ENCODE measurements around the gene SLC19A1. TPM values are rescaled to one million over a fixed set of nuclear protein-coding genes. Genes with fewer than 3 reads are reported as not detected.

SLC19A1 gene
- polyA plus RNA-seq, 1 of the 3 experiments (the other 2 are of a cell fraction) = 15.0 TPM

DNA sequence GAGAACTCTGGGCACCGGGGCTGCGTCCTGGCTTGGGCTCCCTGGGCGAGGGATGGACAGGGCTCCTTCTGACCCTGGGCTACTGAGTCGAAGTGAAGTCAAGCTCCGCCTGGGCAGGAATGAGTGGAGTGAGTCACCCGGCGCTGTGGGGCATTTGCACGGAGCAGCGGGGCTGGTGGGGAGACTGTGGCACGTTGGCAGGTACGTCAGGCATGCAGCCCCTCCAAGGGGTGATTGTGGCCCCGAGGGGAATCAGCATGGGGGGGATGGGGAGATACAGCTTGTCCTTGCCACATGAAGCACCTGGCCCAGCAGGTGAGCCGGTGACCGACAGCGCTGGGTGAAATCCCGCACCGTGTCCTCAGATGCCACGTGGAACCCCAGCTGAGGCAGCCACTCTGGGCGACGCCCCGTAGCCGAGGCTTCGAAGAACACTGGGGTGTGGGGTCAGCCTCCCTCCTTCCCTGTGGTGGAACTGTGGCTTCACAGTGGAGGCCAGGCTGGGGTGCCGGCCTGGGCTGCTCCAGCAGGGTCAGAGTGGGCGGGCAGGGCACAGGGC, 74.9 kb downstream of the SLC19A1 start:
- Histone ChIP-seq H3K27ac (ENCODE audit: low read depth in 2 of 2, low read length in 1 of 2) (peak overlapping the region in 1 of 2 experiments; percentile 85; a peak in 2 of 4 replicates), H2AFZ (ENCODE audit: low read depth) (no peak overlapping the region), H3F3A (replicated peaks; ENCODE audit: insufficient read depth) (peaks cover 17% of the 10 kb centered on the region), H3K79me2 (ENCODE audit: insufficient read depth) (peaks cover 83% of the 10 kb centered on the region), H3K36me3 (replicated peaks in 1 of 2; ENCODE audit: control insufficient read depth in 1 of 2, insufficient read depth in 2 of 2, low read length in 1 of 2) (peaks cover 4 to 13% of the 10 kb centered on the region in 2 experiments), H3K4me3 (ENCODE audit: low read depth in 2 of 2, low read length in 1 of 2) (no peak overlapping the region), H3K4me1 (ENCODE audit: control insufficient read depth in 1 of 2, insufficient read depth in 2 of 2, low read depth in 1 of 2, low read length in 1 of 2) (peaks cover 16 to 34% of the 10 kb centered on the region in 2 experiments; a peak in 3 of 4 replicates), H3K27me3 (ENCODE audit: insufficient read depth) (no peaks in the 10 kb centered on the region), H3K9me3 (no peaks in the 10 kb centered on the region), H3K4me2 (no peak overlapping the region), H3K9ac (no peak overlapping the region), H3K9me2 (no peaks in the 10 kb centered on the region), H4K20me1 (ENCODE audit: insufficient read depth) (peaks cover 58% of the 10 kb centered on the region)
- no peak for TF ChIP-seq RCOR1 (IDR thresholded peaks at IDR 0.05; ENCODE audit: low read length)
- TF ChIP-seq EZH2phosphoT487 (IDR thresholded peaks at IDR 0.05; ENCODE audit: borderline replicate concordance, low read depth) = no peak
- TF ChIP-seq MAX (IDR thresholded peaks at IDR 0.05; ENCODE audit: low read depth) = no peak
- no peak for TF ChIP-seq GABPA (IDR thresholded peaks at IDR 0.05; ENCODE audit: low read depth)
- DNase-seq = no peak
- ChIA-PET CTCF (interaction anchor here (1.0 to 1.4 kb wide), 2 partner anchors 31 to 327 kb away, joined by 4 read pairs; no protein-coding TSS in a partner anchor), POLR2A (no interaction called here)
- WGBS (ENCODE audit: low lambda C conversion rate) = 64% methylated on average over 17 of the region's 25 CpGs

DNA sequence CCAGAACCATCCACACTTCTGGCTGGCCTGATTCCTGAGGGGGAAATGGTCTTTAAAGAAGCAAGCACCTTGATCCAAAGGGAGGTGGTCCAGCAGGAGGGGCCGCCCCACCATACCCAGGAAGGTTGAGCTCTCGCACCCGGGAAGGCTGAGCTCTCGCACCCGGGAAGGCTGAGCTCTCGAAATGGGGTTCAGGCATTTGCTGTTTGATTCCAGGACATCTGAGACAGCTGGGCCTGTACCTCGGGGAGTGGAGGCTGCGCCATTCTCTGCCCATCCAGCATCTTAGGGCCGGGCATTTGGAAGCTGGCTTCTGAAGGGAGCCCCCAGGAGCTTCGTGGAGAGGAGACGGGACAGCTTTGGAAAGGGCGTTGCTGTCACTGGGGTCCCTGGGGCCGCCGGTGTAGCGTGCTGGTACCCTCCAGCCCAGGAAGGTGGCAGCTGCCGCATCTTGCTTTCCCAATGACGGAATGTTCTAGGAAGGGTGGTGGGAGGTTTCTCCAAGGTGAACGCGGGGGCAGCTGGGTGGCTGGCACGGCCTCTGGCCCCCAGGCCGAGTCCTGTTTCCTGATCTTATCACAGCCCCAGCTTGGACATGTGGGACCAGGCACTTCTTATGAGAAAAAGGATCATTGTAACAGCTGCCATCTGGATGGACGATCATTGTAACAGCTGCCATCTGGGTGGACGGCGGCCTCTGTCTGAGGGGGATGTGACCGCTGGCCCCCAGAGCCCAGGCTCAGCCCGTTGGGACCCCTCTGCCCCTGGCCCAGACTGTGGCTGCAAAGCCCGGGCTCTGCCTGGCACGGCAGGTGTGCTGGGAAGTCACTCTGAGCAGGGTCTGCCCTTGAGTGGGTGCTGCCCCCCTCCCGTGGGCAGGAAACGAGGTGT, 75.7 kb downstream of the SLC19A1 start:
- Histone ChIP-seq H3K9me2 (no peaks in the 10 kb centered on the region), H2AFZ (ENCODE audit: low read depth) (no peak overlapping the region), H3K9ac (no peak overlapping the region), H3K27me3 (ENCODE audit: insufficient read depth) (no peaks in the 10 kb centered on the region), H3K79me2 (ENCODE audit: insufficient read depth) (peaks cover 82% of the 10 kb centered on the region), H3K9me3 (no peaks in the 10 kb centered on the region), H3K27ac (ENCODE audit: low read depth in 2 of 2, low read length in 1 of 2) (peak overlapping the region in 1 of 2 experiments; percentile 85; a peak in 2 of 4 replicates), H3F3A (replicated peaks; ENCODE audit: insufficient read depth) (peaks cover 14% of the 10 kb centered on the region), H3K4me2 (no peak overlapping the region), H3K36me3 (replicated peaks in 1 of 2; ENCODE audit: control insufficient read depth in 1 of 2, insufficient read depth in 2 of 2, low read length in 1 of 2) (peaks cover 4 to 13% of the 10 kb centered on the region in 2 experiments), H4K20me1 (ENCODE audit: insufficient read depth) (peaks cover 52% of the 10 kb centered on the region), H3K4me1 (ENCODE audit: control insufficient read depth in 1 of 2, insufficient read depth in 2 of 2, low read depth in 1 of 2, low read length in 1 of 2) (peaks cover 12 to 34% of the 10 kb centered on the region in 2 experiments; a peak in 3 of 4 replicates), H3K4me3 (ENCODE audit: low read depth in 2 of 2, low read length in 1 of 2) (no peak overlapping the region)
- 60% methylated on average over 1 of the region's 30 CpGs for WGBS (ENCODE audit: low lambda C conversion rate)
- DNase-seq = peak; percentile 91
- peak in 1 of 2 experiments; percentile 81; a peak in 2 of 4 replicates for TF ChIP-seq EP300 (IDR thresholded peaks at IDR 0.05; ENCODE audit: borderline replicate concordance in 1 of 2, low read depth in 1 of 2, low read length in 1 of 2)
- TF ChIP-seq FOXJ3 (CRISPR knock-in tag; IDR thresholded peaks at IDR 0.05) = peak; percentile 81
- TF ChIP-seq FOSL2 (IDR thresholded peaks at IDR 0.05; ENCODE audit: borderline replicate concordance, low read depth) = no peak
- peak; percentile 68 for TF ChIP-seq CHD2 (IDR thresholded peaks at IDR 0.05; ENCODE audit: low read length, partially characterized antibody)
- no peak for TF ChIP-seq USF1 (IDR thresholded peaks at IDR 0.05; ENCODE audit: borderline replicate concordance, low read depth)
- TF ChIP-seq, protein P1, sequence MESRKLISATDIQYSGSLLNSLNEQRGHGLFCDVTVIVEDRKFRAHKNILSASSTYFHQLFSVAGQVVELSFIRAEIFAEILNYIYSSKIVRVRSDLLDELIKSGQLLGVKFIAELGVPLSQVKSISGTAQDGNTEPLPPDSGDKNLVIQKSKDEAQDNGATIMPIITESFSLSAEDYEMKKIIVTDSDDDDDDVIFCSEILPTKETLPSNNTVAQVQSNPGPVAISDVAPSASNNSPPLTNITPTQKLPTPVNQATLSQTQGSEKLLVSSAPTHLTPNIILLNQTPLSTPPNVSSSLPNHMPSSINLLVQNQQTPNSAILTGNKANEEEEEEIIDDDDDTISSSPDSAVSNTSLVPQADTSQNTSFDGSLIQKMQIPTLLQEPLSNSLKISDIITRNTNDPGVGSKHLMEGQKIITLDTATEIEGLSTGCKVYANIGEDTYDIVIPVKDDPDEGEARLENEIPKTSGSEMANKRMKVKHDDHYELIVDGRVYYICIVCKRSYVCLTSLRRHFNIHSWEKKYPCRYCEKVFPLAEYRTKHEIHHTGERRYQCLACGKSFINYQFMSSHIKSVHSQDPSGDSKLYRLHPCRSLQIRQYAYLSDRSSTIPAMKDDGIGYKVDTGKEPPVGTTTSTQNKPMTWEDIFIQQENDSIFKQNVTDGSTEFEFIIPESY (IDR thresholded peaks at IDR 0.05; ENCODE audit: borderline replicate concordance, low read depth) = no peak
- peak; percentile 41; the same call in 1 of the 2 replicates for TF ChIP-seq TCF12 (IDR thresholded peaks at IDR 0.05)
- no peak for TF ChIP-seq RAD21 (IDR thresholded peaks at IDR 0.05; ENCODE audit: low read length)
- TF ChIP-seq GATA2 (CRISPR knock-in tag; IDR thresholded peaks at IDR 0.05) = peak; percentile 91
- no peak for TF ChIP-seq SMC3 (IDR thresholded peaks at IDR 0.05; ENCODE audit: low read depth, low read length)
- TF ChIP-seq EZH2phosphoT487 (IDR thresholded peaks at IDR 0.05; ENCODE audit: borderline replicate concordance, low read depth) = no peak
- TF ChIP-seq RCOR1 (IDR thresholded peaks at IDR 0.05; ENCODE audit: low read length) = peak; percentile 94
- TF ChIP-seq MXI1 (IDR thresholded peaks at IDR 0.05; ENCODE audit: low read depth, low read length) = peak; percentile 47; the same call in 1 of the 2 replicates
- ChIA-PET CTCF (interaction anchor here (0.8 to 1.6 kb wide), 4 partner anchors 12 to 326 kb away, joined by 3 to 8 read pairs (median 4); no protein-coding TSS in a partner anchor), POLR2A (interaction anchor here (0.7 kb wide), 1 partner anchor 66 kb away, joined by 3 read pairs; no protein-coding TSS in a partner anchor)

All from SK-N-SH (cell line).